ENCODE results near the gene MAT1A.

MAT1A gene

DNA sequence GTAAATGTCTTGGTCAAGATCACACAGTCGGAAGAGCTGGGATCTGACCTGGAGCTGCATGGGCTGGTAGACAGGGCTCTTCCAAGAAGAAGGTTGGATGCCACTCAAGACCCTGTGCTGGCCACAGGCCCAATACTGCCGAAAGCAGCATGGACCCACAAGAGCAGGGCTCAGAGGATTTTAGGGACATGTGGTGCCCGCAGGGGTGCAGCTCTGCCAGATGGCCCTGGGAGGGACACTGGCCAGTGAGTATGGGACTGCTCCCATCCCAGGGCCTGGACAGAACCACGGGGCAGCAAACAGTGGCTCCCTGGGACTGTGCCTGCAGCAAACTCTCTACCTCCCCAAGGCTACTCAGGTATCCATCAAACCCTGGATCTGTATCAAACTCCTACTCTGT lies 12.4 kb downstream of the MAT1A start:
- DNase-seq (ENCODE audit: low read depth in 1 of 2, low spot score in 1 of 2), result no peak
- Histone ChIP-seq H3K27ac (replicated peaks) (no peak overlapping the region), H3K27me3 (ENCODE audit: insufficient read depth, poor library complexity, severe bottlenecking) (no peaks in the 10 kb centered on the region), H3K4me3 (replicated peaks; ENCODE audit: insufficient read depth, low read length) (no peak overlapping the region)
- TF ChIP-seq SPI1 (IDR thresholded peaks at IDR 0.05; ENCODE audit: borderline replicate concordance, low read depth), result no peak
- TF ChIP-seq, protein P1, sequence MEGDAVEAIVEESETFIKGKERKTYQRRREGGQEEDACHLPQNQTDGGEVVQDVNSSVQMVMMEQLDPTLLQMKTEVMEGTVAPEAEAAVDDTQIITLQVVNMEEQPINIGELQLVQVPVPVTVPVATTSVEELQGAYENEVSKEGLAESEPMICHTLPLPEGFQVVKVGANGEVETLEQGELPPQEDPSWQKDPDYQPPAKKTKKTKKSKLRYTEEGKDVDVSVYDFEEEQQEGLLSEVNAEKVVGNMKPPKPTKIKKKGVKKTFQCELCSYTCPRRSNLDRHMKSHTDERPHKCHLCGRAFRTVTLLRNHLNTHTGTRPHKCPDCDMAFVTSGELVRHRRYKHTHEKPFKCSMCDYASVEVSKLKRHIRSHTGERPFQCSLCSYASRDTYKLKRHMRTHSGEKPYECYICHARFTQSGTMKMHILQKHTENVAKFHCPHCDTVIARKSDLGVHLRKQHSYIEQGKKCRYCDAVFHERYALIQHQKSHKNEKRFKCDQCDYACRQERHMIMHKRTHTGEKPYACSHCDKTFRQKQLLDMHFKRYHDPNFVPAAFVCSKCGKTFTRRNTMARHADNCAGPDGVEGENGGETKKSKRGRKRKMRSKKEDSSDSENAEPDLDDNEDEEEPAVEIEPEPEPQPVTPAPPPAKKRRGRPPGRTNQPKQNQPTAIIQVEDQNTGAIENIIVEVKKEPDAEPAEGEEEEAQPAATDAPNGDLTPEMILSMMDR (IDR thresholded peaks at IDR 0.05; ENCODE audit: insufficient read depth, low read length), result no peak
- no peak for TF ChIP-seq POLR2AphosphoS5 (IDR thresholded peaks at IDR 0.05; ENCODE audit: low read depth)
- TF ChIP-seq REST (IDR thresholded peaks at IDR 0.05; ENCODE audit: insufficient replicate concordance, low read depth), result no peak
- no peak for TF ChIP-seq GABPA (IDR thresholded peaks at IDR 0.05; ENCODE audit: low read depth)

DNA sequence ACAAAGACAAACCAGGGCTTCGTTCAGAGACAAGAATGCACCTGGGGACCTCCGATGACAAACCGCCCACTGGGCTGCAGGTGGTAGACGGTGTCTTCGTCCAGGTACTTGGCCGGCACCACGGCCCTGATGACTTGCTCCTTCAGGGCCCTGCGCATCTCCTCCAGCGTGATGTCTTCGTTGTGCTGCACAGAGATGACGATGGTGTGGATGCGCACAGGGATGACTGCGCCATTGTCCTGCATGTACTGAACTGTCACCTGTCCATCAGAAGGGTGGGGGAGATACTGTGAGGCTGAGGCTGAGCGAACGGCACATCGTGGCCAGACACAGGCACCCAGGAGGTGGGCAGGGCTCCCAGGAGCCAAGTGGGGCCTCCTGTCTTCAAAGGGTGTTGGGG lies 13.1 kb downstream of the MAT1A start:
- Histone ChIP-seq H3K4me3 (replicated peaks; ENCODE audit: insufficient read depth, low read length) (no peak overlapping the region), H3K27ac (replicated peaks) (no peak overlapping the region), H3K27me3 (ENCODE audit: insufficient read depth, poor library complexity, severe bottlenecking) (no peaks in the 10 kb centered on the region)
- TF ChIP-seq REST (IDR thresholded peaks at IDR 0.05; ENCODE audit: insufficient replicate concordance, low read depth) (no peak), SPI1 (IDR thresholded peaks at IDR 0.05; ENCODE audit: borderline replicate concordance, low read depth) (no peak), POLR2AphosphoS5 (IDR thresholded peaks at IDR 0.05; ENCODE audit: low read depth) (no peak), GABPA (IDR thresholded peaks at IDR 0.05; ENCODE audit: low read depth) (no peak)
- TF ChIP-seq, protein P1 (IDR thresholded peaks at IDR 0.05; ENCODE audit: insufficient read depth, low read length), result no peak
- no peak for DNase-seq (ENCODE audit: low read depth in 1 of 2, low spot score in 1 of 2)

GRCh38 chr10:80275756-80276155 lies 13.7 kb downstream of the MAT1A start:
- Histone ChIP-seq H3K27me3 (ENCODE audit: insufficient read depth, poor library complexity, severe bottlenecking) (no peaks in the 10 kb centered on the region), H3K4me3 (replicated peaks; ENCODE audit: insufficient read depth, low read length) (no peak overlapping the region), H3K27ac (replicated peaks) (no peak overlapping the region)
- TF ChIP-seq, protein P1 (IDR thresholded peaks at IDR 0.05; ENCODE audit: insufficient read depth, low read length), result no peak
- TF ChIP-seq REST (IDR thresholded peaks at IDR 0.05; ENCODE audit: insufficient replicate concordance, low read depth), result no peak
- no peak for TF ChIP-seq POLR2AphosphoS5 (IDR thresholded peaks at IDR 0.05; ENCODE audit: low read depth)
- no peak for TF ChIP-seq SPI1 (IDR thresholded peaks at IDR 0.05; ENCODE audit: borderline replicate concordance, low read depth)
- TF ChIP-seq GABPA (IDR thresholded peaks at IDR 0.05; ENCODE audit: low read depth), result no peak
- DNase-seq (ENCODE audit: low read depth in 1 of 2, low spot score in 1 of 2), result no peak

Measured in HL-60 (cell line).